H9 (cell line): ENCODE data around the gene SEMA3D. TPM values are rescaled to one million over a fixed set of nuclear protein-coding genes. Genes with fewer than 3 reads are reported as not detected.

ENCODE experiments used
- DNase-seq: peaks from one replicate; pipeline ENCODE4 v3.0.0-alpha.2; 2017
- H2AFZ ChIP-seq: one replicate; pipeline ENCODE4 v1.6.1; 2013; ENCODE audit warnings: mild to moderate bottlenecking, low read length, control low read depth, moderate library complexity
- H2AK5ac ChIP-seq: 2 replicates; pipeline ENCODE4 v1.6.1; 2013; ENCODE audit warnings: low read length, control low read depth, mixed read lengths; ENCODE audit not compliant: insufficient read length
- H2BK120ac ChIP-seq: one replicate; pipeline ENCODE4 v1.6.1; 2013; ENCODE audit warnings: low read depth, mild to moderate bottlenecking, low read length, control low read depth, inconsistent platforms; ENCODE audit not compliant: poor library complexity, severe bottlenecking
- H2BK12ac ChIP-seq: 2 replicates; pipeline ENCODE4 v1.6.1; 2013; ENCODE audit warnings: low read length, control low read depth, mixed read lengths, low read depth; ENCODE audit not compliant: insufficient read length
- H2BK15ac ChIP-seq: 2 replicates; pipeline ENCODE4 v1.6.1; 2013; ENCODE audit warnings: low read depth, low read length, control low read depth
- H2BK20ac ChIP-seq: one replicate; pipeline ENCODE4 v1.6.1; 2013; ENCODE audit warnings: low read depth, mild to moderate bottlenecking, low read length, control low read depth, inconsistent platforms; ENCODE audit not compliant: poor library complexity, severe bottlenecking
- H2BK5ac ChIP-seq: 2 replicates; pipeline ENCODE4 v1.6.1; 2013; ENCODE audit warnings: low read length, control low read depth, mixed read lengths; ENCODE audit not compliant: insufficient read length
- H3K14ac ChIP-seq: 2 replicates; pipeline ENCODE4 v1.6.1; 2013; ENCODE audit warnings: low read length, control low read depth; ENCODE audit not compliant: insufficient read depth
- H3K18ac ChIP-seq: 2 replicates; pipeline ENCODE4 v1.6.1; 2013; ENCODE audit warnings: low read depth, mild to moderate bottlenecking, mixed read lengths, low read length, control low read depth; ENCODE audit not compliant: insufficient read length
- H3K23ac ChIP-seq: 2 replicates; pipeline ENCODE4 v1.6.1; 2013; ENCODE audit warnings: low read length, control low read depth, mixed read lengths, low read depth; ENCODE audit not compliant: insufficient read length
- H3K23me2 ChIP-seq: 2 replicates; pipeline ENCODE4 v1.6.1; 2013; ENCODE audit warnings: low read depth, mild to moderate bottlenecking, mixed read lengths, low read length, control low read depth; ENCODE audit not compliant: insufficient read length, poor library complexity, severe bottlenecking
- H3K27ac ChIP-seq: 2 replicates; pipeline ENCODE4 v1.5.1; 2013; ENCODE audit warnings: low read length, control low read depth, mixed read lengths, low read depth; ENCODE audit not compliant: insufficient read length
- H3K27me3 ChIP-seq: 2 replicates; pipeline ENCODE4 v1.6.1; 2013; ENCODE audit warnings: low read length, control low read depth, inconsistent platforms; ENCODE audit not compliant: insufficient read depth
- H3K4ac ChIP-seq: 2 replicates; pipeline ENCODE4 v1.6.1; 2013; ENCODE audit warnings: low read depth, mild to moderate bottlenecking, control low read depth, inconsistent platforms, low read length, moderate library complexity
- H3K4me1 ChIP-seq: 2 replicates; pipeline ENCODE4 v1.6.1; 2013; ENCODE audit warnings: low read length, control low read depth, inconsistent platforms; ENCODE audit not compliant: insufficient read depth
- H3K4me2 ChIP-seq: 2 replicates; pipeline ENCODE4 v1.6.1; 2013; ENCODE audit warnings: low read length, control low read depth, mixed read lengths; ENCODE audit not compliant: insufficient read length, insufficient read depth
- H3K56ac ChIP-seq: 2 replicates; pipeline ENCODE4 v1.6.1; 2013; ENCODE audit warnings: low read depth, mild to moderate bottlenecking, mixed read lengths, low read length, control low read depth; ENCODE audit not compliant: insufficient read length
- H3K79me1 ChIP-seq: 2 replicates; pipeline ENCODE4 v1.6.1; 2013; ENCODE audit warnings: low read depth, mild to moderate bottlenecking, moderate library complexity, low read length, control low read depth, inconsistent platforms; ENCODE audit not compliant: insufficient read depth, poor library complexity, severe bottlenecking
- H3K79me2 ChIP-seq: 2 replicates; pipeline ENCODE4 v1.6.1; 2013; ENCODE audit warnings: low read length, control low read depth, inconsistent platforms; ENCODE audit not compliant: insufficient read depth
- H3K9ac ChIP-seq: 2 replicates; pipeline ENCODE4 v1.6.1; 2013; ENCODE audit warnings: low read length, control low read depth, mixed read lengths; ENCODE audit not compliant: insufficient read length; ENCODE audit errors: extremely low read depth
- H3K9me3 ChIP-seq: one replicate; pipeline ENCODE4 v1.6.1; 2013; ENCODE audit warnings: low read depth, low read length, inconsistent platforms; ENCODE audit not compliant: control insufficient read depth
- H3T11ph ChIP-seq: one replicate; pipeline ENCODE4 v1.6.1; 2013; ENCODE audit warnings: mild to moderate bottlenecking, low read length, control low read depth, inconsistent platforms
- H4K20me1 ChIP-seq: one replicate; pipeline ENCODE4 v1.6.1; 2013; ENCODE audit not compliant: control insufficient read depth, insufficient read length, insufficient read depth
- H4K5ac ChIP-seq: 2 replicates; pipeline ENCODE4 v1.6.1; 2013; ENCODE audit warnings: low read depth, mild to moderate bottlenecking, mixed read lengths, low read length, control low read depth; ENCODE audit not compliant: insufficient read length
- H4K8ac ChIP-seq: replicated peaks from 2 replicates; pipeline ENCODE4 v1.6.1; 2013; ENCODE audit warnings: low read length, control low read depth, mixed read lengths, low read depth; ENCODE audit not compliant: insufficient read length
- H4K91ac ChIP-seq: 2 replicates; pipeline ENCODE4 v1.6.1; 2013; ENCODE audit warnings: low read depth, mild to moderate bottlenecking, moderate library complexity, mixed read lengths, low read length, control low read depth; ENCODE audit not compliant: insufficient read length
- H3K27ac Mint-ChIP-seq, 3 experiments: 2 replicates in 2 of 3; 3 replicates in 1 of 3; pipeline ENCODE4 v1.8.0; 2020 to 2021; ENCODE audit warnings: mixed read lengths in 3 of 3, mild to moderate bottlenecking in 1 of 3, moderate library complexity in 1 of 3
- H3K27me3 Mint-ChIP-seq: 2 replicates; pipeline ENCODE4 v1.8.0; 2021; ENCODE audit warnings: low read depth, mild to moderate bottlenecking, moderate library complexity, mixed read lengths
- H3K36me3 Mint-ChIP-seq, 3 experiments: 2 replicates in 2 of 3; 3 replicates in 1 of 3; pipeline ENCODE4 v1.8.0; 2020 to 2021; ENCODE audit warnings: low read depth in 3 of 3, mixed read lengths in 3 of 3; ENCODE audit not compliant: insufficient read depth in 1 of 3
- H3K4me1 Mint-ChIP-seq, 2 experiments: 2 replicates each; pipeline ENCODE4 v1.8.0; 2020; ENCODE audit warnings: mixed read lengths in 2 of 2
- H3K4me3 Mint-ChIP-seq, 2 experiments: 2 replicates in 1 of 2; 3 replicates in 1 of 2; pipeline ENCODE4 v1.8.0; 2020 to 2021; ENCODE audit warnings: mild to moderate bottlenecking in 2 of 2, mixed read lengths in 2 of 2, moderate library complexity in 1 of 2
- H3K9me3 Mint-ChIP-seq, 2 experiments: 2 replicates in 1 of 2; 3 replicates in 1 of 2; pipeline ENCODE4 v1.8.0; 2020; ENCODE audit warnings: mild to moderate bottlenecking in 2 of 2, mixed read lengths in 2 of 2, moderate library complexity in 1 of 2
- WGBS: extraction: QIAGEN DNeasy Blood & Tissue Kit; methylation state at CpG from one replicate; pipeline ENCODE4 v1.1.7; 2013; ENCODE audit warnings: missing lambda C conversion rate, low lambda C conversion rate, mixed read lengths; ENCODE audit not compliant: insufficient read length; ENCODE audit errors: extremely low coverage; 5-methylcytosine and 5-hydroxymethylcytosine counted together
- total RNA-seq: library from RNA; stranded (reverse); gene quantifications from 2 replicates; pipeline ENCODE4 v1.2.1, GENCODE V29; 2021
- TF ChIP-seq, protein P1 (sequence below): fragments of 200-600 bp; sonication (generic); conservative IDR thresholded peaks from 3 replicates; pipeline ENCODE4 v1.8.0; 2021; ENCODE audit warnings: antibody characterized with exemption, mild to moderate bottlenecking

The SEMA3D gene
- total RNA-seq, 1 experiment from 2014 or later, result 5.4 TPM

GRCh38 chr7:85230623-85231022, 43.8 kb upstream of the SEMA3D start:
- no peak overlapping the region for H3K14ac ChIP-seq
- H3K9me3 ChIP-seq, result no peaks in the 10 kb centered on the region
- no peaks in the 10 kb centered on the region for H3K27me3 ChIP-seq
- H3K9me3 Mint-ChIP-seq, result no peaks in the 10 kb centered on the region
- H3K27ac ChIP-seq, result no peak overlapping the region
- no peak for DNase-seq
- no peak overlapping the region for H3K18ac ChIP-seq
- no peak overlapping the region for H3K23ac ChIP-seq
- no peak overlapping the region for H2BK5ac ChIP-seq
- no peak overlapping the region for H2BK15ac ChIP-seq
- H3K9ac ChIP-seq, result no peak overlapping the region
- no peak overlapping the region for H3K27ac Mint-ChIP-seq
- H4K91ac ChIP-seq, result no peak overlapping the region
- H4K5ac ChIP-seq, result no peak overlapping the region
- H3K4me1 Mint-ChIP-seq, result no peaks in the 10 kb centered on the region
- H2BK120ac ChIP-seq, result no peak overlapping the region
- no peak overlapping the region for H4K8ac ChIP-seq
- H3K4ac ChIP-seq, result no peak overlapping the region
- no peaks in the 10 kb centered on the region for H3K79me2 ChIP-seq
- TF ChIP-seq, protein P1, sequence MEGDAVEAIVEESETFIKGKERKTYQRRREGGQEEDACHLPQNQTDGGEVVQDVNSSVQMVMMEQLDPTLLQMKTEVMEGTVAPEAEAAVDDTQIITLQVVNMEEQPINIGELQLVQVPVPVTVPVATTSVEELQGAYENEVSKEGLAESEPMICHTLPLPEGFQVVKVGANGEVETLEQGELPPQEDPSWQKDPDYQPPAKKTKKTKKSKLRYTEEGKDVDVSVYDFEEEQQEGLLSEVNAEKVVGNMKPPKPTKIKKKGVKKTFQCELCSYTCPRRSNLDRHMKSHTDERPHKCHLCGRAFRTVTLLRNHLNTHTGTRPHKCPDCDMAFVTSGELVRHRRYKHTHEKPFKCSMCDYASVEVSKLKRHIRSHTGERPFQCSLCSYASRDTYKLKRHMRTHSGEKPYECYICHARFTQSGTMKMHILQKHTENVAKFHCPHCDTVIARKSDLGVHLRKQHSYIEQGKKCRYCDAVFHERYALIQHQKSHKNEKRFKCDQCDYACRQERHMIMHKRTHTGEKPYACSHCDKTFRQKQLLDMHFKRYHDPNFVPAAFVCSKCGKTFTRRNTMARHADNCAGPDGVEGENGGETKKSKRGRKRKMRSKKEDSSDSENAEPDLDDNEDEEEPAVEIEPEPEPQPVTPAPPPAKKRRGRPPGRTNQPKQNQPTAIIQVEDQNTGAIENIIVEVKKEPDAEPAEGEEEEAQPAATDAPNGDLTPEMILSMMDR, result no peak
- WGBS, result no CpG with 5 or more reads among the region's 3 CpGs
- H3K56ac ChIP-seq, result no peak overlapping the region
- H3K27me3 Mint-ChIP-seq, result no peaks in the 10 kb centered on the region
- H3T11ph ChIP-seq, result no peak overlapping the region
- no peaks in the 10 kb centered on the region for H3K79me1 ChIP-seq
- H2BK12ac ChIP-seq, result no peak overlapping the region
- no peaks in the 10 kb centered on the region for H3K4me1 ChIP-seq
- H2BK20ac ChIP-seq, result no peak overlapping the region
- no peak overlapping the region for H2AK5ac ChIP-seq
- no peak overlapping the region for H2AFZ ChIP-seq
- no peaks in the 10 kb centered on the region; a peak in 1 of 7 replicates for H3K36me3 Mint-ChIP-seq
- H4K20me1 ChIP-seq, result no peaks in the 10 kb centered on the region
- H3K4me2 ChIP-seq, result no peak overlapping the region
- H3K4me3 Mint-ChIP-seq, result no peak overlapping the region
- H3K23me2 ChIP-seq, result no peaks in the 10 kb centered on the region
